Right lobe of liver (tissue), 4 donors: Measurements from ENCODE around the gene MROH2A.

Source experiments
- CTCF ChIP-seq, 4 donors: fragments of 200-600 bp in 3 of 4; fragments of 450-650 bp in 1 of 4; IDR thresholded peaks; one replicate each; pipeline versions ENCODE4 v1.5.1 to v1.8.0; 2016 to 2022; ENCODE audit warnings: antibody characterized with exemption in 4 of 4, mild to moderate bottlenecking in 2 of 4
- POLR2A ChIP-seq: fragments of 450-650 bp; IDR thresholded peaks from one replicate; pipeline ENCODE4 v1.6.1; 2017; ENCODE audit warnings: antibody characterized with exemption, mild to moderate bottlenecking
- donor health status: DM: no; HTN: no; CAD: no.
- donor health status: DM: no; HTN: no; CAD: no.
- donor health status: DM: no; HTN: yes; CAD: no.

DNA sequence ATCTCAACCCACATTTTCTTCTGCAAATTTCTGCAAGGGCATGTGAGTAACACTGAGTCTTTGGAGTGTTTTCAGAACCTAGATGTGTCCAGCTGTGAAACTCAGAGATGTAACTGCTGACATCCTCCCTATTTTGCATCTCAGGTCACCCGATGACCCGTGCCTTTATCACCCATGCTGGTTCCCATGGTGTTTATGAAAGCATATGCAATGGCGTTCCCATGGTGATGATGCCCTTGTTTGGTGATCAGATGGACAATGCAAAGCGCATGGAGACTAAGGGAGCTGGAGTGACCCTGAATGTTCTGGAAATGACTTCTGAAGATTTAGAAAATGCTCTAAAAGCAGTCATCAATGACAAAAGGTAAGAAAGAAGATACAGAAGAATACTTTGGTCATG lies 10.1 kb upstream of the MROH2A start:
- no peak for TF ChIP-seq CTCF (IDR thresholded peaks at IDR 0.05)
- no peak for TF ChIP-seq POLR2A
